Right lobe of liver (tissue), 4 donors: ENCODE measurements around the gene STING1.

Source experiments
- POLR2A ChIP-seq: fragments of 450-650 bp; IDR thresholded peaks from one replicate; pipeline ENCODE4 v1.6.1; 2017; ENCODE audit warnings: antibody characterized with exemption, mild to moderate bottlenecking
- TF ChIP-seq, protein P1 (sequence below), 4 donors: fragments of 200-600 bp in 3 of 4; fragments of 450-650 bp in 1 of 4; IDR thresholded peaks; one replicate each; pipeline versions ENCODE4 v1.5.1 to v1.8.0; 2016 to 2022; ENCODE audit warnings: antibody characterized with exemption in 4 of 4, mild to moderate bottlenecking in 2 of 4
- donor health status: DM: no; HTN: no; CAD: no.
- donor health status: DM: no; HTN: no; CAD: no.
- donor health status: DM: no; HTN: yes; CAD: no.

DNA sequence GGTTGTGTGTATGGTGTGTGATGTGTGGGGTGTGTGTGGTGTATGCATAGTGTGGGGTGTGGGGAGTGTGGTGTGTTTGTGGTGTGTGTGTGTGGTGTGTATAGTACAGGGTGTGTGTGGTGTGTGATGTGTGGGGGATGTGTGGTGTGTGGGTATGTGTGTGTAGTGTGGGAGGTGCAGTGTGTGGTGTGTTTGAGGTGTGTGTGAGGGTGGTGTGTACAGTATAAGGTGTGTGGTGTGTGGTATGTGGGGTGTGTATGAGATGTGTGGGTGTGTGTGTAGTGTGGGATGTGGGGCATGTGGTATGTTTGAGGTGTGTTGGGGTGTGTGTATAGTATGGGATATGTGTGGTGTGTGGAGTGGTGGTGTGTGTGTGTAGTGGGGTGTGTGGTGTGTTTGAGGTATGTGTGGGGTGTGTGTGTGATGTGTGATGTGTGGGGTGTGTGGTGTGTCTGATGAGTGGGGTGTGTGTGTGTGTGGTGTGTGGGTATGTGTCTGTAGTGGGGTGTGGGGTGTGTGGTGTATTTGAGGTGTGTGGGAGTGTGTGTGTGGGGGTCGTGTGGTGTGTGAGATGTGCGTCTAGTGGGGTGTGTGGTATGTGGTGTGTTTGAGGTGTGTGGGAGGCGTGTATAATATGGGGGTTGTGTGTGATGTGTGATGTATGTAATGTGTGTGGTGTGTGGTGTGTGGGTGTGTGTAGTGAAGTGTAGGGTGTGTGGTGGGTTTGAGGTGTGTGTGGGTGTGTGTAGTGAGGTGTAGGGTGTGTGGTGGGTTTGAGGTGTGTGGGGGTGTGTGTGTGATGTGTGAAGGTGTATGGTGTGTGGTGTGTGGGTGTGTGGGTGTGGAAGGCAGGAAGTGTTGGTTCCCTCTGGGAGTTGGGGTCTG lies 28.6 kb downstream of the STING1 start:
- TF ChIP-seq, protein P1, sequence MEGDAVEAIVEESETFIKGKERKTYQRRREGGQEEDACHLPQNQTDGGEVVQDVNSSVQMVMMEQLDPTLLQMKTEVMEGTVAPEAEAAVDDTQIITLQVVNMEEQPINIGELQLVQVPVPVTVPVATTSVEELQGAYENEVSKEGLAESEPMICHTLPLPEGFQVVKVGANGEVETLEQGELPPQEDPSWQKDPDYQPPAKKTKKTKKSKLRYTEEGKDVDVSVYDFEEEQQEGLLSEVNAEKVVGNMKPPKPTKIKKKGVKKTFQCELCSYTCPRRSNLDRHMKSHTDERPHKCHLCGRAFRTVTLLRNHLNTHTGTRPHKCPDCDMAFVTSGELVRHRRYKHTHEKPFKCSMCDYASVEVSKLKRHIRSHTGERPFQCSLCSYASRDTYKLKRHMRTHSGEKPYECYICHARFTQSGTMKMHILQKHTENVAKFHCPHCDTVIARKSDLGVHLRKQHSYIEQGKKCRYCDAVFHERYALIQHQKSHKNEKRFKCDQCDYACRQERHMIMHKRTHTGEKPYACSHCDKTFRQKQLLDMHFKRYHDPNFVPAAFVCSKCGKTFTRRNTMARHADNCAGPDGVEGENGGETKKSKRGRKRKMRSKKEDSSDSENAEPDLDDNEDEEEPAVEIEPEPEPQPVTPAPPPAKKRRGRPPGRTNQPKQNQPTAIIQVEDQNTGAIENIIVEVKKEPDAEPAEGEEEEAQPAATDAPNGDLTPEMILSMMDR (IDR thresholded peaks at IDR 0.05): no peak
- no peak for TF ChIP-seq POLR2A
